ENCODE results near the gene NCAPH2.

DNA sequence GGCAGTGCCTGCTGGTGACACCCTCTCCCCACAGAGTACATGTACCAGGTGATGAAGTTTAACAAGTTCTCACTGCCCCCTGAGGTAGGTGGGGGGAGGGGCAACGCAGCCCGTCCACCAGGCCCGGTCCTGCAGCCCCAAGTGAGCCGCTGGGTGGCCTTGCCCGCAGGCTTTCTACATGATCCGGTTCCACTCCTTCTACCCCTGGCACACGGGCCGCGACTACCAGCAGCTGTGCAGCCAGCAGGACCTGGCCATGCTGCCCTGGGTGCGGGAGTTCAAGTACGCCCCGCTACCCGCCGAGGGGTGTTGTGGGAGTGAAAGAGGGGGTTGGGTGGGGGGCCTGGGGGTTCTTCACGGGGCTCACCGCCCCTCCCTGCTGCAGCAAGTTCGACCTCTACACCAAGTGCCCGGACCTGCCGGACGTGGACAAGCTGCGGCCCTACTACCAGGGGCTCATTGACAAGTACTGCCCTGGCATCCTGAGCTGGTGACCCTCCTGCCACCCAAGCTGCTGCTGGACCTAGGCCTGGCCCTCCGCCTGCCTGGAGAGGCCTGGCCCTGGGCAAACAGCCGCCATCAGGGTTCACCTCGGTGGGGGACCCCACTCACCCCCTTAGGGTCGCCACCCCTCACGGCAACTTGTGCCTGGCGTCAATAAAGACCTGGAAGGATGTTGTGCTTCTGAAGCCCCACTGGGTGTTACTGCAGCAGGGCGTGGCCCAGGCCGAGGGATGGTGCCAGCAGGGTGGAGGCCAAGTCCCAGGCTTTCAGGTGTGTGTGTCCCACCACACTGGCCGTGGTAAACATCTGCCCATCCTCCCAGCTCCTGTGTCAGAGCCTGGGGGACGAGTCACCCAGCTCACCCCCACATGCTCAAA, 18.4 kb upstream of the NCAPH2 start:
- no peak for TF ChIP-seq ZNF777 (CRISPR knock-in tag; IDR thresholded peaks at IDR 0.05)
- TF ChIP-seq, protein P1, sequence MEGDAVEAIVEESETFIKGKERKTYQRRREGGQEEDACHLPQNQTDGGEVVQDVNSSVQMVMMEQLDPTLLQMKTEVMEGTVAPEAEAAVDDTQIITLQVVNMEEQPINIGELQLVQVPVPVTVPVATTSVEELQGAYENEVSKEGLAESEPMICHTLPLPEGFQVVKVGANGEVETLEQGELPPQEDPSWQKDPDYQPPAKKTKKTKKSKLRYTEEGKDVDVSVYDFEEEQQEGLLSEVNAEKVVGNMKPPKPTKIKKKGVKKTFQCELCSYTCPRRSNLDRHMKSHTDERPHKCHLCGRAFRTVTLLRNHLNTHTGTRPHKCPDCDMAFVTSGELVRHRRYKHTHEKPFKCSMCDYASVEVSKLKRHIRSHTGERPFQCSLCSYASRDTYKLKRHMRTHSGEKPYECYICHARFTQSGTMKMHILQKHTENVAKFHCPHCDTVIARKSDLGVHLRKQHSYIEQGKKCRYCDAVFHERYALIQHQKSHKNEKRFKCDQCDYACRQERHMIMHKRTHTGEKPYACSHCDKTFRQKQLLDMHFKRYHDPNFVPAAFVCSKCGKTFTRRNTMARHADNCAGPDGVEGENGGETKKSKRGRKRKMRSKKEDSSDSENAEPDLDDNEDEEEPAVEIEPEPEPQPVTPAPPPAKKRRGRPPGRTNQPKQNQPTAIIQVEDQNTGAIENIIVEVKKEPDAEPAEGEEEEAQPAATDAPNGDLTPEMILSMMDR (CRISPR knock-in tag; IDR thresholded peaks at IDR 0.05) = no peak
- TF ChIP-seq JUN (CRISPR knock-in tag; IDR thresholded peaks at IDR 0.05) = no peak
- TF ChIP-seq JUNB (CRISPR knock-in tag; IDR thresholded peaks at IDR 0.05; ENCODE audit: borderline replicate concordance) = no peak
- no peak for TF ChIP-seq HNRNPLL (IDR thresholded peaks at IDR 0.05; ENCODE audit: low read depth, low read length, poor library complexity, severe bottlenecking)

Measured in HepG2 (cell line).